ENCODE data around the gene SEMA3C.

Gene SEMA3C

DNA sequence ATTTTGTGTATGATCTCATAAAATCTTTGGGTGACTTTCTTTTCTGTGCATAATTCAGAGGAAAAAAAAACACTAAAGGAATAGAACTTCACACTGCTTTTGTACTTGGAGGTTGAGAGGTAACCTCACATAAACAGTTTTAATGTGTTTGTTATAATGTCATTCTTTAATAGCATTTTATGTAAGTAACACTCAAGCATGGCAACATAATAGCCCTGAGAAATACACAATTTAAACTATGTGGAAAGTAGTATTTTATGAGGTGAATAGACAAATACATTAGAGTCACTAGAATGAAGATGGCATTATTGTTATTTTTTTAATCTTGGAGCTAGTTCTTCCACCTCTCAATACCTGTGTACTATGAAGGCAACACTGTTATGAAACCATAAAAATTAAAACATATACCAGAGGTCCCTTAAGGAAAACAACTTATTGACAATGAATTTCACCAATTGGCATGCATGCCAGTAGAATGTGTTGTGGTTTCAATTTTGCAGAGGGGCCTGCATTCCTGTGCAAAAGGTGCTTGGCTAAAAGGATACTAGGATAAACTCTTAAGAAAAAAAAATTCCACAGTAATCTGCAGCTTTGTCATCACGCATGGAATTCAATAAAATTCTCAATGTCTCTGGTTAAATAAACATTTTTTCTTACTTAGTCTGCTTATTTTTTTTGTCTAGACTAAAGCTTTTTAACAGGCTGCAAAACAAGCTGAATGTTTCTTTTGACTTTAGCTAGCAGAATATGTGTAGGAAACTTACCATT, 177.9 kb downstream of the SEMA3C start:
- H3K4me3 ChIP-seq (ENCODE audit: low read depth in 1 of 2, low read length in 2 of 2): no peak overlapping the region
- H3K27me3 ChIP-seq (ENCODE audit: control insufficient read depth in 1 of 2, insufficient read depth in 2 of 2, low read length in 2 of 2): no peaks in the 10 kb centered on the region
- no peaks in the 10 kb centered on the region for H3K36me3 ChIP-seq (ENCODE audit: insufficient read depth, low read length)
- no peaks in the 10 kb centered on the region for H3K9me3 ChIP-seq (ENCODE audit: low read length)
- H3K27ac ChIP-seq (ENCODE audit: low read depth, low read length): no peak overlapping the region
- no peaks in the 10 kb centered on the region for H3K4me1 ChIP-seq (ENCODE audit: insufficient read depth, low read length)
- H3K9ac ChIP-seq (ENCODE audit: low read length): no peak overlapping the region

DNA sequence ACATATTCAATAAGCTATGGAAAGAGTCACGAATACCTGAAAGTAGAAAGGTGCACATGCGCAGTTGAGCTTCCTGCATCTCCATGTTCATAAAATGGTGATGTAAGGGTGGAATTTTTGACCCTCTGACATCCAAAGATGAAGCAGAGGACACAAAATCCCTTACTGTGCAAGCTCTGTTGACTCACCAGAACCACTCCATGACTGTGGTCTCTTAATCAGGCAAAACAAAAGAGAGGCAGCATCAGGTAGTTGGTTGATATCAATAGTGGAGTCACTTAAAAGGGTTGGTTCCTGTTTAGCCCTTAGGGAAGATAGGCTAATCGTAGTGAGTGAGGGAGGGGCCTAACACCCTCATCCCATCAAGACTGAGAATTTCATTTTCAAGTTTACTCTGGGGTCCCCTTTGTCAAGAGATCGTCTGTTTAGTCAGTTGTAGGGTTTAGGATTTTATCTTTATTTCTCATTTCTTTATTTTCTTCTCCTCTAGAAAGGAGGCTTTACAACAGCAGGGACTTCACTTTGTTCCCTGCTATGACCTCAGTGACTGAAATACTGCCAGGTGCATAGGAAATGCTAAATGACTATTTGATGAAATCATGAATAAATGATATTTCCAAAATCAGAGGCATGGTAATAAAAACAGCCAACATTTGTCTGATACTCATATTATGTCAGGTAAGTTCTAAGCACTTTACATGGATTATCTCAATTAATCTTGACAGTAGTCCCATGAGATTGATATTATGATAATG, 182.3 kb downstream of the SEMA3C start:
- no peaks in the 10 kb centered on the region for H3K27me3 ChIP-seq (ENCODE audit: control insufficient read depth in 1 of 2, insufficient read depth in 2 of 2, low read length in 2 of 2)
- H3K4me1 ChIP-seq (ENCODE audit: insufficient read depth, low read length): no peaks in the 10 kb centered on the region
- no peaks in the 10 kb centered on the region for H3K36me3 ChIP-seq (ENCODE audit: insufficient read depth, low read length)
- H3K9me3 ChIP-seq (ENCODE audit: low read length): no peaks in the 10 kb centered on the region
- no peak overlapping the region for H3K27ac ChIP-seq (ENCODE audit: low read depth, low read length)
- H3K4me3 ChIP-seq (ENCODE audit: low read depth in 1 of 2, low read length in 2 of 2): no peak overlapping the region
- H3K9ac ChIP-seq (ENCODE audit: low read length): no peak overlapping the region

DNA sequence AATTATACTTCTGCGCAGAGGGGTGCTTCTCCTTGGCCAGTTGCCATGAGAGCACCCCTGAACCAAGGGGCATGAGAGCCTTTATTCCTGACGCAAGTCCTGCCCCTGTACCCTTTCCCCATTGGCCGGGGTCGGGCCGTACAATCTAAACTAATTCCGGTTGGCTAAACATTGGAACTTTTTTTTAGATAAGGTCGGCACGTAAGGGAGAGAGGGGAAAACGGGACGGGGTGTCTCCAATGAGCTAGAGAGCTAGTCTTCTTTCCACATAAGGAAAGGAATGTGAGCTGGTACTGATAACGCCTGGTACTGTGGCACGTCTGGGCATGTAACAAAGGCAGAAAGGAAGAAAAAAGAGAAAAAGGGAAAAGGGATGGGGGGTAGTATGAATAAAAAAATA, 183.5 kb downstream of the SEMA3C start:
- Histone ChIP-seq H3K9ac (ENCODE audit: low read length) (no peak overlapping the region), H3K27me3 (ENCODE audit: control insufficient read depth in 1 of 2, insufficient read depth in 2 of 2, low read length in 2 of 2) (no peaks in the 10 kb centered on the region), H3K27ac (ENCODE audit: low read depth, low read length) (no peak overlapping the region), H3K4me3 (ENCODE audit: low read depth in 1 of 2, low read length in 2 of 2) (no peak overlapping the region), H3K4me1 (ENCODE audit: insufficient read depth, low read length) (no peaks in the 10 kb centered on the region), H3K36me3 (ENCODE audit: insufficient read depth, low read length) (no peaks in the 10 kb centered on the region), H3K9me3 (ENCODE audit: low read length) (no peaks in the 10 kb centered on the region)

DNA sequence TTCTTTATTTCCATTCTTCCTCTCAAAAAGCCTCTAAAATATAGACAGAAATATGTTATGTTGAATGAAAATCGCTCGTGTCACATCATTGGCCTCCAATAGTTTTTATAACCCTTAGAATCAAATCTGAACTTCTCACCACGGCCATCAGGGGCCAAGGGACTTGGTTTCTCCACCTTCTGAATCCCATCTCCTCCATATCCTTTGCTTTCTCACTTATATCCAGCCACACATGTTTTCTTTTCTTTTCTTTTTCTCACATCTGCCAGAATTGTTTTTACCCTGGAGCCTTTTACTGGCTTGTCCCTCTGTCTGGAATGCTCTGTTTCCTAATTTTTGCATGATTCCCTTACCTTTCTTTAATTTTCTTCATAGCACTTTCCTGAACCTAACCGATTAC, 184.8 kb downstream of the SEMA3C start:
- H3K27me3 ChIP-seq (ENCODE audit: control insufficient read depth in 1 of 2, insufficient read depth in 2 of 2, low read length in 2 of 2): no peaks in the 10 kb centered on the region
- H3K9me3 ChIP-seq (ENCODE audit: low read length): no peaks in the 10 kb centered on the region
- H3K4me1 ChIP-seq (ENCODE audit: insufficient read depth, low read length): no peaks in the 10 kb centered on the region
- H3K9ac ChIP-seq (ENCODE audit: low read length): no peak overlapping the region
- H3K4me3 ChIP-seq (ENCODE audit: low read depth in 1 of 2, low read length in 2 of 2): no peak overlapping the region
- no peak overlapping the region for H3K27ac ChIP-seq (ENCODE audit: low read depth, low read length)
- H3K36me3 ChIP-seq (ENCODE audit: insufficient read depth, low read length): no peaks in the 10 kb centered on the region

DNA sequence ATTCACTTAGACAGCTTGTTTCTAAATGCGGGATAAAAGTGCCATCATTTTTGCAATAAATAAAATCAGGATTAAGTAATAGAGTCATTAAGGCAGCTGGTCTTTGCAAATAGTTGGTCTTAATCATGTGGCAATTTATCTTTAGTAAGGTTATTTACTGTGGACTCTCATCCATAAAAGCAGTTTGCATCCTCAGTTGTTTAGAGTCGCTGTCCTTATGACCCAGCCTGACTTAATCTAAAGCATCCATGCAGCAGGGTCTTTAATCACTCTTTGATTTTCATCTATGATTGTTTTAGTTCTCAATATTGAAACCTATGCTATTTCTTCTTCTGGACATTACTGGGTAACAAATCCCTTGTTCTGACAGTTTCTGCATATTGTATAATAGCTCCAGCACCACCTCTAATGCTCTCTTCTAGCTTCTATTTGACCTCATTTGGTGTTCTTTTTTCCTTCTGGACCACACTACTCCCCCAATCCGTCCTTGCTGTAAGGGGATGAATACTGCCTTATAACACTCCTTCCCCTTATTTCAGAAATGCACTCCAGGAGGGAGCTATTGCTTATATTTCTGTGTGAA, 185.4 kb downstream of the SEMA3C start:
- Histone ChIP-seq H3K4me3 (ENCODE audit: low read depth in 1 of 2, low read length in 2 of 2) (no peak overlapping the region), H3K27ac (ENCODE audit: low read depth, low read length) (no peak overlapping the region), H3K4me1 (ENCODE audit: insufficient read depth, low read length) (no peaks in the 10 kb centered on the region), H3K9ac (ENCODE audit: low read length) (no peak overlapping the region), H3K9me3 (ENCODE audit: low read length) (no peaks in the 10 kb centered on the region), H3K27me3 (ENCODE audit: control insufficient read depth in 1 of 2, insufficient read depth in 2 of 2, low read length in 2 of 2) (no peaks in the 10 kb centered on the region), H3K36me3 (ENCODE audit: insufficient read depth, low read length) (no peaks in the 10 kb centered on the region)

DNA sequence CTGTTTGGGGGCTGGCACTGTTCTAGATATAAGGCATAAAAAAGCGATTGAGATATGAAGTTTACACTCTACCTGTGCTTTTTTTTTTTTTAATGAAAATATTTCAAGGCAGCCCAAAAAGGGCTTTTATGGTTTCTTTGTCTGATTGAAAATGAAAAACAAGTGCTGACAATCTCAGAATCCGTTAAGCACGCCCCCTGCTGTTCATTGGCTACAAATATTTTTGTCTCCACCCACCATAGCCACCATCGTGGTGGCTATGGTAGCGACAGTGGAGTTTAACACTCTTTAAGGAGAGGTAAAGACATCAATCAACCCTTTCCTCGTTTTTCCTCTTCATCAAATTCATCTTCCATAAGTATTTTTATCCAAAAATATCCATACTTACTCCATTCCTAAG, 186.2 kb downstream of the SEMA3C start:
- Histone ChIP-seq H3K4me1 (ENCODE audit: insufficient read depth, low read length) (no peaks in the 10 kb centered on the region), H3K4me3 (ENCODE audit: low read depth in 1 of 2, low read length in 2 of 2) (no peak overlapping the region), H3K36me3 (ENCODE audit: insufficient read depth, low read length) (no peaks in the 10 kb centered on the region), H3K9me3 (ENCODE audit: low read length) (no peaks in the 10 kb centered on the region), H3K27me3 (ENCODE audit: control insufficient read depth in 1 of 2, insufficient read depth in 2 of 2, low read length in 2 of 2) (no peaks in the 10 kb centered on the region), H3K9ac (ENCODE audit: low read length) (no peak overlapping the region), H3K27ac (ENCODE audit: low read depth, low read length) (no peak overlapping the region)

DNA sequence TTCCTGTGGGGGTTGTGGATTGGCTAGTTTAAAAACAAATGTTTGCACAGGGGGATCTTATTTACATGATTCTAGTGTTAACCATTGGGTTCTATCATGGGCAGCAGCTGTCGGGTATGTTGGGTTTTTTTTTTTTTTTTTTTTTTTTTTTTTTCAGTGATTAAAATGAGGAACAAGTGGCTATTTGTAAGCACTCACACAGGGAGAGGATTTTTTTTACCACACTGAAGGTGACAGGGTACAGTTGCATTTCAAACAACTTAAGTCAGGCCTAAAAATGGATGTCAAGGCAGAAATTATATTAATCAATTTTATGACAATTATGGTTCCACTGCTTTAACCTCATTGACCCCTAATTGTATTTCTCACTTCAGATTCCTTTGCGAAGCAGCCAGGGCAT, 187.6 kb downstream of the SEMA3C start:
- Histone ChIP-seq H3K27ac (ENCODE audit: low read depth, low read length) (no peak overlapping the region), H3K9me3 (ENCODE audit: low read length) (no peaks in the 10 kb centered on the region), H3K27me3 (ENCODE audit: control insufficient read depth in 1 of 2, insufficient read depth in 2 of 2, low read length in 2 of 2) (no peaks in the 10 kb centered on the region), H3K36me3 (ENCODE audit: insufficient read depth, low read length) (no peaks in the 10 kb centered on the region), H3K9ac (ENCODE audit: low read length) (no peak overlapping the region), H3K4me3 (ENCODE audit: low read depth in 1 of 2, low read length in 2 of 2) (no peak overlapping the region), H3K4me1 (ENCODE audit: insufficient read depth, low read length) (no peaks in the 10 kb centered on the region)

DNA sequence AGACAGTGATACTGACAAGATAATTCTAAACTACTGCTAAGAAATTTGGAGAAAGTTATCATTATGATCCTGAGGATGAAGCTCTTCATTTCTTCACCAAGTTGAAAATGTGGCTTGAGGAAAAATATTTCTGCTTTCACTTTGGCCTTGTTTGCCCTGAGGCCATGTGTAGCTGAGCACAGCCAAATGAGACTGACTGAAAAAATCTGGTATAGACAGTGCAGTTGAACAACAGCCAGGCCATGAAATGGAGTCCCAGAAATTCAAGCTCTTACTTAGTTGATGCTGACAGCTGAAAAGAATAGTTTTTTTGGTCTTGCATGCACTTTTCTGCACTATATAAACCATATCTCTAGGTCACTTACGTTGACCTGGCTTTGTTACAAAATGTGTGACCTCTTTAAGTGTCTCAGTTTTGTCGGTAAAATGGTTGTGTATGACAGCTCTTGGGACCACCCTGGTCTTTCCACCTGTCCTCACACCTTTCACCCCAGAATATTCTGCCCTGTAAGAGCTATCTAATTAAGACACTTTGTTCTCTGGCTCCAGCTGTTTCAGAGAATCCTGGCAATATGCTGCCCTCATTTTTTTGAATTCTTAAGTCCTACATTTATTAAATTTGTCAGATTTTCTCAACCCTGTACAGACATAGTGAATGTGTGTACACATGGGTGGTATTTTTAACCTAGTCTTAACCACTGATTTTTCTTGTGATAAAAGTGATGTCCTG, 189.1 kb downstream of the SEMA3C start:
- H3K9me3 ChIP-seq (ENCODE audit: low read length): no peaks in the 10 kb centered on the region
- no peak overlapping the region for H3K4me3 ChIP-seq (ENCODE audit: low read depth in 1 of 2, low read length in 2 of 2)
- no peak overlapping the region for H3K9ac ChIP-seq (ENCODE audit: low read length)
- H3K27ac ChIP-seq (ENCODE audit: low read depth, low read length): no peak overlapping the region
- H3K36me3 ChIP-seq (ENCODE audit: insufficient read depth, low read length): no peaks in the 10 kb centered on the region
- H3K4me1 ChIP-seq (ENCODE audit: insufficient read depth, low read length): peaks cover 2% of the 10 kb centered on the region
- H3K27me3 ChIP-seq (ENCODE audit: control insufficient read depth in 1 of 2, insufficient read depth in 2 of 2, low read length in 2 of 2): no peaks in the 10 kb centered on the region

DNA sequence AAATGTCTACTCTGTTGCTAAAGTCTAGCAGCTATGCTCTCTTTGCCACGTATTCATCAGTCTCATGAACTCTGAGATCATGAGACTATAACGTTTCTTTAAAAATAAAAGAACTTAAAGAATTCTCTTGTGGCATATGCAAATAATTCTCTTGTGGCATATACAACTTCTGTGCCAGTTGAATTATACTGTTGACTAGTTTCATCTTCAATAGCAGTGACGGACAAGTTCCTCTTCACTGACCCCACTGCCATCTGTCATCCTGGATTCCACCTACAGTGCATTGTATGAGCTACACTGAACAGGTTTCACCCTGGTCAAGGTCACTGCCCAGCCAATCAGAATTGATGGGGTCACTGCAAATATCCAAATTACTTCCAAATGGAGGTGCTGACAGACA, 192.2 kb downstream of the SEMA3C start:
- Histone ChIP-seq H3K9ac (ENCODE audit: low read length) (no peak overlapping the region), H3K9me3 (ENCODE audit: low read length) (no peaks in the 10 kb centered on the region), H3K4me1 (ENCODE audit: insufficient read depth, low read length) (peaks cover 32% of the 10 kb centered on the region), H3K27me3 (ENCODE audit: control insufficient read depth in 1 of 2, insufficient read depth in 2 of 2, low read length in 2 of 2) (no peaks in the 10 kb centered on the region), H3K36me3 (ENCODE audit: insufficient read depth, low read length) (no peaks in the 10 kb centered on the region), H3K4me3 (ENCODE audit: low read depth in 1 of 2, low read length in 2 of 2) (no peak overlapping the region), H3K27ac (ENCODE audit: low read depth, low read length) (no peak overlapping the region)

DNA sequence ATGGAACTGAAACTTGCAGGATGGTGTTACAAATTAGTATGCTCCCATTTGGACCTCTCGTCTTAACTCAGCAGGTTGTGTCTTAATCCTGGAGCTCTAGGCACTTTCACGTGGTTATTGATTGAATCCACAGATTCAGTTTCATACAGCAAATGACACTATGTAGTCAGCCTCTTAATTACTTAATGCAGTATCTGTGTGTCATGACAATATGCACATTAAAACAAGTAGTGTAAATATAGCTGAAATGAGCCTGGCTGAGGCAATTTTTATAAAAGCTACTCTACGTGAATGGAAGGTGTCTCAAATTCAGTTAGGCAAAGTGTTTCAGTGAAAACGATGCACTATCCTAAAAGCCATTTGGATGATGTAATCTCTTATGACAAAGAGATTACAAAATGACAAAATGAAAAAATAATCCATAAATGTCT, 193.7 kb downstream of the SEMA3C start:
- Histone ChIP-seq H3K27ac (ENCODE audit: low read depth, low read length) (no peak overlapping the region), H3K27me3 (ENCODE audit: control insufficient read depth in 1 of 2, insufficient read depth in 2 of 2, low read length in 2 of 2) (no peaks in the 10 kb centered on the region), H3K4me3 (ENCODE audit: low read depth in 1 of 2, low read length in 2 of 2) (no peak overlapping the region)

DNA sequence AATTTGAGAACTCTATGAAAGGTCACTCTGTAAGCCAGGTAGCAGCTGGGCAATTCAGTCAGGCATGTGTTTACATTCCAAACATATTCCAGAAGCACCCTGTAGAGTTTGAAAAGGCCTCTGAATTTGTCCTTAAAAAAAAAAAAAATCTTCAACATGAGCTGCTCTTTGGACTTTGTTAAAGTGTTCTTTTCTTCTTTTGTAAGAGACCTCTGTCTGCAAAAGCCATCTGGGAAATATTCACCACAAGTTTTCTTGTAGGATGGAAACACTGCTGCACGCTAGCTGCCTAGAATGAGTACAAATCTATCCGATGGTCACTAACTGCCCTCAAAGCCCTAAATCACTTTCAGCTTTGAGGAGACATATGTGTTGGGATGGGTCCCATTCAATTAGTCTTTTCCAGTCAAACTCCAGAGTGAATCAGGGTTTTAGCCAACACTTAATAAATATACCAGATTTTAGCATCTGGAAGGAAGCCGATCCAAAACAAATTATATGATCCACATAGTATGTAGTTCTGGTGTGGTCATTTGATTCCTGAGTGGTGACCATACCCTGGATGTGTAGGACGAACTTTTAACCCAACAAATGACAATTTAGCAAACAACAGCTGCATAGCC, 194.5 kb downstream of the SEMA3C start:
- Histone ChIP-seq H3K9ac (ENCODE audit: low read length) (no peak overlapping the region), H3K4me1 (ENCODE audit: insufficient read depth, low read length) (peaks cover 38% of the 10 kb centered on the region), H3K27ac (ENCODE audit: low read depth, low read length) (no peak overlapping the region), H3K36me3 (ENCODE audit: insufficient read depth, low read length) (no peaks in the 10 kb centered on the region), H3K4me3 (ENCODE audit: low read depth in 1 of 2, low read length in 2 of 2) (no peak overlapping the region), H3K9me3 (ENCODE audit: low read length) (no peaks in the 10 kb centered on the region), H3K27me3 (ENCODE audit: control insufficient read depth in 1 of 2, insufficient read depth in 2 of 2, low read length in 2 of 2) (no peaks in the 10 kb centered on the region)

More for the DNA sequence above, 193.7 kb downstream of the SEMA3C start:
- Histone ChIP-seq H3K4me1 (ENCODE audit: insufficient read depth, low read length) (peaks cover 38% of the 10 kb centered on the region), H3K9ac (ENCODE audit: low read length) (no peak overlapping the region), H3K36me3 (ENCODE audit: insufficient read depth, low read length) (no peaks in the 10 kb centered on the region), H3K9me3 (ENCODE audit: low read length) (no peaks in the 10 kb centered on the region)
